ENCODE results near the gene ST3GAL5.

- TF ChIP-seq BHLHE40 (IDR thresholded peaks at IDR 0.05; ENCODE audit: borderline replicate concordance) (no peak), SP1 (IDR thresholded peaks at IDR 0.05) (no peak), FOXM1 (IDR thresholded peaks at IDR 0.05; ENCODE audit: borderline replicate concordance) (no peak)
Measured at GRCh38 chr2:85873679-85874078, 15.1 kb downstream of the ST3GAL5 start.

All from HEK293T (cell line).